G401 (cell line): ENCODE measurements around the gene LIMA1. TPM values are rescaled to one million over a fixed set of nuclear protein-coding genes. Genes with fewer than 3 reads are reported as not detected.

Experiments
- DNase-seq: peaks from one replicate; pipeline ENCODE4 v3.0.0-alpha.2; 2015; ENCODE audit warnings: low spot score
- in situ Hi-C: cut with HindIII; loops from 2 replicates; pipeline ENCODE4 v1.10.0; 2016; ENCODE audit warnings: low sequenced_read_pairs, mixed read lengths
- total RNA-seq: library from RNA; depleted of rRNA; stranded (reverse); fragments of >200 nt; shearing (Covaris generic); gene quantifications from 2 replicates; pipeline ENCODE4 v1.2.3, GENCODE V29; 2014

LIMA1 gene
- total RNA-seq, 1 experiment from 2014 or later = 14.5 TPM

DNA sequence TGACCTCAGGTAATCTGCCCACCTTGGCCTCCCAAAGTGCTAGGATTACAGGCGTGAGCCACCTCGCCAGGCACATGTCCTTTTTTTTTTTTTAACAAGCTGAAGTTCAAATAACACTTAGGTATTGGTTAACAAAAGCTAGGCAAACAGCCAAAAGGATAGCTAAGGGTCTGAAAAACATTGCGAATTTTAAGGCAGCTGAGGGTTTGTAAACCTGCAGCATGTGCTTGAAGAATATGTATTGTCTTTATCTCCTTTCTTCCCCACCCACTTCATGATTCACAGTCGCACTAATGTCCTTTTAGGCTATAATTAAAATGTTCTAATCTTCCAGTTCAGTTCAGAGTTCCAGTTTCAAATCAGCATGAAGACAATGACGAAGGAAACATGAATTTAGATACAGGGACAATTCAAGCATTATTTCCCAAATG, 86.0 kb downstream of the LIMA1 start:
- no peak for DNase-seq
- in situ Hi-C loops = no loop called here

DNA sequence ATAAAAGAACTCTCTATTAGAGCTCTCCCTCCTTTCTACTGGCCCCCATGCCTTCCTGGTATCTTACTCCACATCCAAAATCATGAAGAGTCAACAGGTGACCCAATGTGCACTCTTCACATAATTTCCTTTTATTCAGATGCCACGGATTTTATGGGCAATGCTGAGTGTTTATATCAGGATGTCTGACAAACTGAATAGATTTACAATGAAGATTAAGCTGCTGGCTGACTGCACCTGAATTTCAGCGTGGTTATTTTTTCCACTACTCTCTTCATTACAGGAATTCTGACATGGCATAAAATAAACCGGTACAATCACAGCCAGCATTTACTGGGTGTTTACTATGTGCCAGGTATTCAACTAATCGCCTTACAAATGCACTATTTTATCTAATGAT, 86.8 kb downstream of the LIMA1 start:
- in situ Hi-C loops = no loop called here
- no peak for DNase-seq

GRCh38 chr12:50195832-50196231, 87.5 kb downstream of the LIMA1 start:
- in situ Hi-C loops = no loop called here
- DNase-seq = no peak

DNA sequence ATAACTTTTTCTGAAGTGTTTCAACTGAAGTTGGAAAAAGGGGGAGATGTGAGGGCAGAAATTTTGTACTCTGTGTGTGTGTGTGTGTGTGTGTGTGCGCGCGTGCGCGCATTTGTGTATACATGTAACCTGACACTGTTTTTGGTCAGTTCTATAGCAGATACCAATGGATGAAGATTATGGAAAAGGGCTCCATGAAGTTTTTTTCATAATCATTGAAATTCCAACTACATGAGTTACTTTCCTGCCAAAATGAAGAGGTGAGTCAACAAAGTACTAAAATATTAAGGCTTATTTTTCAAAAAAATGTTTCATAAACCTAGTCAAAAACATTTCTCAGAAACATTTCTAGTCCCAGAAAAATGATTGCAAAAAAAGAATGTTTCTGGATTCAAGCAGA, 90.4 kb downstream of the LIMA1 start:
- no peak for DNase-seq
- in situ Hi-C loops = no loop called here

GRCh38 chr12:50192236-50192635, 91.1 kb downstream of the LIMA1 start:
- in situ Hi-C loops = no loop called here
- DNase-seq = no peak

GRCh38 chr12:50190859-50191258, 92.5 kb downstream of the LIMA1 start:
- in situ Hi-C loops = no loop called here
- no peak for DNase-seq

DNA sequence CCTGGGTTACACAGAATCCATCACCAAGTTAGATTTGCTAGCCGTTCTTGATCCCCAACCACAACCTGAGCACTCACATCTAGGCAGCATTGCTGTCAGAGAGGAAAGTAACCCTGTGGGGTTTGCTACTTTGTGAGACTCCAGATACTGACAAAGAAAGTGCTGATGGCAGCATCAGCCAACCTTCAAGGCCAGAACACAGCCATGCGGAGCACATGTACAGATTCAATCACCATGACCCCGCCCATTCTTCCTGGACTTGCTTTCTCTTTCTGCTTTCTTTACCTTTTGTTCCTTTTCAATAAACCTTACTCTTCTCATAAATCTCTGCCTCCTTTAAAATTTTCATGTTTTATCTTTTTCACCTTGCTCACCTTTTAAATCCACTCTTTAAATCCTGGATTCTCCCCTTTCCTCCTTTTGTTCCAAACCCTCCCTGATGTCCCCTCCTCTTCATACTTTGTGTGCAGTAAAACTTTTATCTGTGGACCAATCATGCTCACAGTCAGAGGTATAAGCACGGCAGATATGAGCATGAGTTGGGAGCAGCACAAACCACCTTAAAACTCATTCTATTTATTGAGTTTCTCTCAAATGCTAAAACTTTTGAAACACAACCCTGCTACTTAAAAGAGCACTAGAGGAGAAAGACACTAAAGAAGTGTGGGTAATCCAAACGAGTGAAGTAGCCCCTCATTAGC, 94.3 kb downstream of the LIMA1 start:
- in situ Hi-C loops = no loop called here
- DNase-seq = no peak

GRCh38 chr12:50188241-50188781, 95.0 kb downstream of the LIMA1 start:
- in situ Hi-C loops = no loop called here
- DNase-seq = no peak

GRCh38 chr12:50187084-50187900, 96.0 kb downstream of the LIMA1 start:
- in situ Hi-C loops = no loop called here
- DNase-seq = no peak

DNA sequence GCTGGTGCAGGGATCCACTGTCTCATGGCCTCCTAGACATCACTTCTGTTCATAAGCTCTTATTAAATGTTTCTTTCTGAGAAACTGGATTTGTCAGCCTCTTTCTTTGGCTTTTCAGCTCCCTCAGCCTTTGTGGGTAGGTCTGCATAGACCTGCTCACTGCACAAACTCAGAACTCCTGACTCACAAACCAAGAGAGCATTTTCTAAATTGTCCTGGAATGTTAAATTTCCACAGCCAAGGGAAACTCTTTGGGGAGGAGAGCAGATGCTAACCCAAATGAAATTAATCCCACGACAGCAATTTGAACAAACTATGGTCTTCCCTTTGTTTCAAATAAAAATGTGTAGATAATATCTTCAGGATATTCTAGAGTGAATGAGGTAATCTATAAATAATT, 96.6 kb downstream of the LIMA1 start:
- DNase-seq = no peak
- in situ Hi-C loops = no loop called here

DNA sequence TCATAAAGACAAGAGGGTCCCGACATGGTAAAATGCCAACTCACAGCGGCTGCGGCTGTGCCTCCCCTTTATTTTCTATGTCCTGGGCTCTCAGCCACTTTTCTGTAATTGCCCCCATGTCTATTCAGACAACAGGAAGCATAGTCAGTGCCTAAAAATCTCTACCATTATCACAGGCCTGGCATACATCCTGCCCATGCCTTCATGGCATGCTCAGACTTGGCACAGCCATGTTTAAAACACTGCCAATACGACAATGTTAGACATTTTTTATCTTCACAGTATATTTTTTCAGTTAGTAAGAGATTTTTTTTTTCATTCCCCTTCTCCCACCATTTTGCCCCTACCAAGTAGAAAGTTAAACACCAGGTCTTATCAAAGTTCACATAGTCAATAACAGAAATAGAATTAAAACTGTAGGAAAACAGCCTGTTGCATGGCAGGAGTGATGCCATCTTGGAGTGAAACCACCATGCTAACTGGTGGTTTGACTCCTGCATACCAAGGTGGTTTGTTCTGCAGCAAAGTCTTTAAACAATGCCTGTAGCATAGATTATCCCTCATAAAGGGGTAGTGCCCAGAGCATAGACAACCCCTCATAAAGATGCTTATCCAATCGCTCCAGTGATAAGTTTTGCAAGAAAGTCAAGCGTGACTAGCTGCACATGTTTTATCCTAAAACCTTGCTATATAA, 97.2 kb downstream of the LIMA1 start:
- in situ Hi-C loops = no loop called here
- no peak for DNase-seq

GRCh38 chr12:50185301-50185895, 97.9 kb downstream of the LIMA1 start:
- in situ Hi-C loops = no loop called here

DNA sequence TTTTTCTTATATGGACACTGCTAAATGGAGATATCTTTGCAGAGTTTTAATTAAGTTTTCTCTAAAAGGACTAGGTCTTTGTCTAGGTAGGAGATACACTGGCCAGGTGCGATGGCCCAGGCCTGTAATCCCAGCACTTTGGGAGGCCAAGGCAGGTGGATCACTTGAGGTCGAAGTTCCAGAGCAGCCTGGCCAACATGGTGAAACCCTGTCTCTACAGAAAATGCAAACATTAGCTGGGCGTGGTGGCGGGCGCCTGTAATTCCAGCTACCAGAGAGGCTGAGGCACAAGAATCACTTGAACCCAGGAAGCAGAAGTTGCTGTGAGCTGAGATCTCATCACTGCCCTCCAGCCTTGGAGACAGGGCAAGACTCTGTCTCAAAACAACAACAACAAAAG, 99.1 kb downstream of the LIMA1 start:
- no peak for DNase-seq
- in situ Hi-C loops = no loop called here

More at GRCh38 chr12:50185301-50185895, 97.9 kb downstream of the LIMA1 start:
- no peak for DNase-seq

GRCh38 chr12:50182461-50182860, 100.9 kb downstream of the LIMA1 start:
- in situ Hi-C loops = no loop called here
- no peak for DNase-seq

DNA sequence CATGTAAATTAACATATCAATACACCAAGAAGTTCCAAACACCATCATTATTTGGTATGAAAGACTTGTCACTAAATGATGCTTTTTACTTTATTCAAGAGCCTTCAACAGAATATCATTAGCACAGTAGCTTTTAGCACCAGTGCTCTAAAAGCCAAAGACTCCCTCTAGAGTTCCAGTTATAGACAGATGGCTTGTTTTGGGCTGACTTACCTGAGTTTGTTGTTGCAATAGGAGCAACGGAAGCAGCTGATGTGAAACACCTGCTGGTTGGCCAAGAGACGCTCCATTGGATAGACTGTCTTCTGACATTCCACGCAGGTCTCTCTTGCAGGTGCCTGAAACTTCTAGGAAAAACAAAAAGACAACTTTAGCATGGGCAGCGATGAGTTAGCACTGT, 101.6 kb downstream of the LIMA1 start:
- in situ Hi-C loops = no loop called here

GRCh38 chr12:50175716-50176026, 107.6 kb downstream of the LIMA1 start:
- in situ Hi-C loops = no loop called here
- DNase-seq = no peak

More for the DNA sequence above, 101.6 kb downstream of the LIMA1 start:
- peak; percentile 73 for DNase-seq

- peak; percentile 84 for DNase-seq
- in situ Hi-C loops = no loop called here
Observed at GRCh38 chr12:50174971-50175715, 108.2 kb downstream of the LIMA1 start.

DNA sequence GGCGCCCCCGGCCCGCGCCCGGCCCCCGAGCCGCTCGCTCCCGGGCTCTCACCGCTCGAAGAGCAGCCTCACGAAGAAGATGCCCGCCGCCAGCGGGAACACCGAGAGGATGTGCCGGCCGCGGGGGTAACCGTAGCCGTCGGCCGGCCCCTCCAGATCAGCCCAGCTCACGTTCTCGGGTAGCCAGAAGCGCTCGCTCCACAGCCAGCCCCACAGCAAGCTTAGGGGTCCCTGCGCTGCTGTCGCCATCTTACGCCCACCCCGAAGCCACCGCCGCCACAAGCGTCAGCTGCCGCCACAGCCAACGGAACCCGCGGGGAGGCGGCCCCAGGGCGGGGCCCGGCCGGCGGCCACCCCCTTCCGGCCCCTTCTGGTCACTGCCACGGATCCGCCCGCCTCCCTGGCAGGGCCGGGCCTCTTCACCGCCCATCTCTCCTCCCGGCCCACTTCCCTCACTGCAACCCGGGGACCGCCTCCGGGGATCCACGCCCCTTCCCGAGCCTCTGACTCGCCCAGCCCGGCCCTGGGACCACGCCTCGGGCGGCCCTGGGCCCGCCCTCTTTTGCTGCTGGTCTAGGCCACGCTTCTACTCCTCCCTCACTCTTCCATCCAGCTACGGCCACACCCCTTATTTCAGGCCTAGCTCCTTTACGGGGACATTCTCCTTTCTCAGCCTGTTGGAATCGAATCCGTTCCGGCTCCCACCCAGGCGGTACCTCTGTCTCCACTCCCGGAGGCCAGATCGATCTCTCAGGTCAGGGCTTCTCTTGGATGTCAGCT, 116.1 kb downstream of the LIMA1 start, which contains the start of gene CERS5:
TSS of gene CERS5 (minus strand) at position 321 of the 780 bp plus-strand sequence. CDS start at position 249, 72 bp downstream.
- in situ Hi-C loops = no loop called here
- peak; percentile 96 for DNase-seq
